GM19238 (cell line): ENCODE data around the gene HOXB9.

ENCODE experiments used
- DNase-seq: peaks from one replicate; pipeline ENCODE4 v3.0.0; 2011; ENCODE audit warnings: low spot score; ENCODE audit not compliant: insufficient read length

HOXB9 gene

GRCh38 chr17:48611681-48612455 lies 14.3 kb downstream of the HOXB9 start:
- no peak for DNase-seq

DNA sequence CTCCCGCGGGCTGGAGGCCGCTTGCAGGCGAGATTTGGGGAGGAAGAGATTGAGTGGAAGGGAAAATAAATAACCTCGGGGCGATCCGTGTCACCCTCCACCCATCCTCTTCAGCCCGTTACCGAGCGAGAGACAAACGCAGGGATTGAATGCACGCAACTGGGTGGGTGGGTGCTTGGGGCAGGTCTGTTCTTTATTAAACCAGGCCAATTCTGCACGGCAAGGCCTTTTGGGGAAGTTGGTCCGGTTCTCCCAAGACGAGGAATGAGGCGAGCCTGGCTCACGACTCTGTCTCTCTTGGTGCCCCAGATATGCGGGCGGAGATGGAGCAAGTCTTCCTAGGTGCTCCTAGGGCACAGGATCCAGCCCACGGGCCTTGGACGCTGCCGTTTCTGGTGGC lies 14.9 kb downstream of the HOXB9 start:
- DNase-seq: peak; percentile 55

DNA sequence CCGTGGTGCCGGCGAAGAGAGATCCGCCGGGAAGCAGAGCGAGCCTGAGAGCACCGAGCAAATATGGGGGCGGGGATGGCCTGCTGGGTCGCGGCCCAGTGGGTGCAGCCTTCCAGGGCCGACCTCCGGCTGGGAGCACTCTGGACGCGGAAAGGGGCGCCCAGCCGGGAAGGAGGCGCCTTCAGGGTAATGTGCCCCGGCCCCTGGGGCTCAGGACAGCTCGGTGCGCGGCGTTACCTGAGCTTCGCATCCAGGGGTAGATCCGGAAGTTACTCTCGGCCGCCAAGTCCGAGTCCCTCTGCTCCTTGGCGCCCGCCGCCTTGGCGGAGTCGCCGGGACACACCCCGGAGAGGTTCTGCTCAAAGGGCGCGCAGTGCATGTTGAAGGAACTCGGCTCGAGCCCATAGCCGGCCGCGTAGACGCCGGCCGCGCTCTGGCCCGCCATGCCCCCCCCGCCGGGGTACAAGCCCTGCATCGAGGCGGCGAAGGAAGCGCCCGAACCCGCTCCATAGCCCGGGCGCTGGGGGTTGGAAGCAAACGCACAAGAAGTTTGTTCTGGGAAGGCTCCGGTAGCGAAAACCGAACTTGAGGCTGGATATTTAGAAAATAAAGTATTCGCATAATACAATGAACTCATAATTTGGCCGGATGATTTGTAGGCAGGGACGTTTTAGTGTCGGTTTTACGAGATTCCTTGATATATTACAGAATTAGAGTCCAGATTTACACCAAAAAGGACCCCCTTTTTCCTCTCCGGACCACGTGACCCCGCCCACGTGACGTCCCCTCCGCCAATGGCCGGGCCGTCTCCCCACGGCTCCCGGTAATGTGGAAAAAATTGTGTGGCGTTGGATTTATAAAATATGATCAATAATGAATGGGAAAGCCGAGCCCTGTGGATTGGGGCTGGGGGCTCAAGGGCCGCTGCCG lies 15.6 kb downstream of the HOXB9 start, which contains the start of gene HOXB7:
HOXB7 (minus strand) TSS at position 736 of the 930 bp plus-strand sequence; CDS start at position 637, 99 bp downstream.
- peak; percentile 83 for DNase-seq

- DNase-seq: no peak
Observed at GRCh38 chr17:48609759-48610281, 16.3 kb downstream of the HOXB9 start.

DNA sequence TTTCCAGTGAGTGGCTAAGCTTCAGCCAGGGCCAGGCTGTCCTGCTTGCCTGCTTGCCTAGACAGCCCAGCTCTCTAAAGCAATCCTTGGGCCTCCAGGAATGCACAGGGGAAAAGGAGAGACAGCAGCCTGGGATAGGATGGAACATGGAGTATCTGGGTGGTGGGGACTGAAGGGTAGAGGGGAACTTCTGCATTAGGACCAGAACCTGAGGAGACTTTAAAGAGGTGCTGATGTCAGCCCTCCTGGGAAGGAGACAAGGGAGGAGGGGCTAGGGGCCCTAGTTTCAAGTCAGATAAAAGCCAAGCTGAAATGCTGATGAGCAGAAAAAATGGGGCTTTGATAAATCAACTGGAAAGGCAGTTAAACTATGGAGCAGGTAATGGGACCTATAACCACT lies 17.1 kb downstream of the HOXB9 start:
- no peak for DNase-seq

DNA sequence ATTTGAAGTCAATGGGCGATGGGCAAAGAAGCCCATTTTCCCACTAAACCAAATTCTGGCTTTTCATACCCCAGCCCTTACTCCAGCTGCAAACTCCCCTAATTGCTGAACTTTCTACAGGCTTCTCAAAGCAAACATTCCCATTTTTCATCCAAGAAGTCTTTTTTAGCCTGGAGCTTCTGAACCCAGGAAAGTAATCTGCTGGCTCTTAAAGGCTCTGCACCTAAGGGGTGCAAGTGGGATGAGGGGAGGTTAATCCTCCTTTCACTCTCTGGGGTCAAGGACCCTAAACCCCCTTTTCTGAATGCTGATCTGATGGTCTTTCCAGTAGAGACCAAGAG lies 17.7 kb downstream of the HOXB9 start:
- no peak for DNase-seq

GRCh38 chr17:48606892-48607614 lies 19.1 kb downstream of the HOXB9 start:
- no peak for DNase-seq

GRCh38 chr17:48605991-48606891 lies 19.9 kb downstream of the HOXB9 start:
- DNase-seq: no peak

DNA sequence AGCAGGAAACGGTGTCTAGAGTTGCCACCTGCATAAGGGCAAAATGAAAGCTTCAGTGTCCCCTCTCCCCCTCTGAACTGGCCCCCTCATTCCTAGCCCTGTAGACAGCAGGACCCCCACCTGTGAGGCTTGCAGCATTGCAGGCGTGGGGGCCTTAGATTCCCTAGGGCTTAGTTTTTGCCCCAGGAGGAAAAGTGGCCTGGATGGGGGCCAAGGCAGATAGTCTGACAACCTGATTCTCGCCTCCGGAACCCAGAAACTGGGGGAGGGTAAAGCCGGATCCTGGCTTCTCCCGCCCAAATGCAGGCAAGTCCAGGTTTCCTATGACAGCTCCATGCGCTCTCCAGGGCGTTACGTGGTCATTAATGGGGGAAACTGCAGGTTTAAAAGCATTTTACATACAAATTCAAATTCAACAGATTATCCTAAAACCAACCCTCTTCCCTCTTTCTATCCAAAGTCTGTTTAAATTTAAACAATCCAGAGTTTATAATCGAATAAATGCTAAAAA lies 20.7 kb downstream of the HOXB9 start:
- no peak for DNase-seq

DNA sequence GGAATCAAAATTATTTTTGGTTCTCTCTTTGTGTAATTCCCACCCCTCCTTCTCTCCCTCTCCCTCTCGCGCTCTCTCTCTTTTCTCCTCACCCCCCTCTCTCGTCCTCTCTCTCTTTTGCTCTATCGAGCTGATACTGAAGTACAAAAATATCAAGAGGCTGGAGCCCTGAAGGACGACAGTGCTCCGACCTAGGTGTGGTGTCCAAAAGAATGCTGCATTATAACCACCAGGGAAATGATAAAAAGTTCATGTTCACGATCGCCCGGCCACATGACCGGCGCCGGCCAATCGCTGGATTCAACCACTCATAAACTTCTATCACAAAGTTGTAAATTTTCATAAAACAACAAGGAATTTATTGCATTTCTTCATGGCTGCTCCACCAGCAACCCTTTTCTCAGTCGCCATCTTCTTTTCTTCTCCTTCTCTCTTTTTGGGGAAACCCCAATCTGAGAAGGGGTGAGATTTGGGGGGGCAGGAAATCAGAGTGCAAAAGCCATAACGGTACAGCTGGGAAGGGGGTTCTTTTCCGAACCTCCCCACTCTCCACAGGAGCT lies 21.3 kb downstream of the HOXB9 start, which contains the start of gene HOXB6:
HOXB6 (minus strand) TSS at position 217 of the 560 bp plus-strand sequence. CDS start 6,836 bp downstream, outside the sequence.
- no peak for DNase-seq

GRCh38 chr17:48603959-48604769 lies 22.0 kb downstream of the HOXB9 start:
- no peak for DNase-seq

DNA sequence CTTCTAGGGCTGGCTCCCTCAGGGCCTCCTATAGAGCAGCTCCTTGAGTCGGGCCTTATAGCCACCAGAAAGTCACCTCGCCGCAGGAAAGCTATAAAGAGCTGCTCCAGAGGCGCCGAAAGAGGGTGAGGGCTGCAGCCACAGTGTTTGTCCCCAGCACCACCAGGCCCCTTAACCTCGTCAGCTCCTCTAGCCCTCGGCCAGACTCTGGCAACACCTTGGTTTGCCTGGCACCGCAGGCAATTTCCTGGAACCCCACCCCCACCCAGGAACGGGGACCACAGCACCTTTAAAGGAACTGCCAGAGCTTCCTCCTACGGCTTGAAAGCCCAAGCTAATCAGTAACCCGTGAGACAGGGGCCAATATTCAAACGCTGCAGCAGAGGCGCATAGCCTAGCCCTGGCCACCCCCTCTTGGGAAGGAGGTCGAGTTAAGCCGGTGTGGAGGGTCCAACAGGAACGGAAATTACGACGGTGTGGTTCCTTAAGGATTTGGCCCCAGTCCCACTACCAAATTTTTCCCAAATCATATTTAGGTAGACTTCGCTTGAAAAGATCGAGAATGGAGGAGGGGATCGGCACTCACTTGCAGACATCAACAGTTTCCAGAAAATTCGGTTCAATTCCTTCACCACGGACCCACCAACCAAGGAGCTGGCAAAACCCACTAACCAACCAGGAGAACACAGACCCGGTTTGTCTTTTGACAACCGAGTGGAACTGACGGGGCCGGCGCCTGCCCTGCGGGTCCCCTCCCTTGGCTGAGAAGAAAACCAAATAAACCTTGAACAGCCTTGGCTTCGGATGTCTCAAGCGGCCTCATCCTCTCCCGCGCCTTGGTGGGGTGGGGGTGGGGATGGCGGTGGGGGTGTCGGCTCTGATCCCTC lies 24.4 kb downstream of the HOXB9 start:
- no peak for DNase-seq

DNA sequence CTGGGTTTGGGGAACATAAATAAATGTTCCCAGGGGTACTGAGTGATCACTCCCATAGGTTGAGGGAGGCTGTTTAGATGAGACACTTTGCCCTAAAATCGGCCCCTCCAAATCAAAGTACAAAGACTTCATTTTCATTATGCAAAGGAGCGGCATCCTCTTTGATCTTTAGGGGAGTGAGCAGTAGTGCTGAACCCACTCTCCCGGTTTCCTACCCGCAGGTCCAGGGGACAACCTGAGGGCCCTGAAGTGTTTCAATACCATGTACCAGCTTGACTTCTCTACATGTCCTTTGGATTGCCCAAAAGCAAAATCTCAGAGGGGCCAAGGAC lies 25.0 kb downstream of the HOXB9 start:
- no peak for DNase-seq

DNA sequence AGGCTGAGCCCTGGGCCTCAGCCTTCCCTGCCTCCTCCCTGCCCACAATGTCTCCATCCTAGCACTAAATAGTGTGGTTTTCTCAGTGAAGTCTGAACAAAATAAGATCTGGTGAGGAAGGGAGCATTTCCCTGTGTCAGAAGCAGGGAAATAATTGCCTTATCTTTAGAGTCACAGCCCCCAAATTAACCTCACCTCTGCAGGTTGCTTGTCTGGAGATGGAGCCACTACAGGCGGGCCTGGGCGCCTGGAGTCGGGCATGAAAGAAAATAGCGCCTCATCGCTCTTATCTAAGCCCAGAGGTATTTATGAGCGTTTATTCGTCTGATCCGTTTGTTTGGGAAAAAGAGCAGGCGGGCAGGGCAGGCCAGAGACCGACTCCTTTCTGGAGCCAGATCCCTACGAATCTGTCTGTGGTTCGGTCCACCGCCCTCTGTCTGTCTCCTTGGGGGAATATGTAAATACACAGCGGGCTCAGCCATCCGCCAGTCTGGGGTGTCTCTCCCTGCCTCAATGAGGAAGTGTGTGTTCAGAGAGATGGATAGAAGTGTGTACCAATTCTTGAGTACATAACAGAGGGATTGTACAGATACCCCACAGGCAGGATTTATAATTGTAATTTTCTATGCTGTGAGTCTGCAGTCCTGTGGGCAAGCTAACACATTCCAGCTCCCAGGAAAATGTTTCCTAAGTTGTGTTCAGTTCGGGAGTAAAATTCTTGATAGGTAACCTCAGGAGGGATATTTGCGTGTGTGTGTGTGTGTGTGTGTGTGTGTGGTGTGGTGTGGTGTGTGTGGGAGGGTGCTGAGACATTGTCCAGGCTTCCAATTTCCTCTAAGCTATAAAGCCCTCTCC lies 25.7 kb downstream of the HOXB9 start:
- DNase-seq: no peak

- no peak for DNase-seq
Observed at GRCh38 chr17:48599354-48599753, 26.8 kb downstream of the HOXB9 start.

GRCh38 chr17:48598736-48599135 lies 27.4 kb downstream of the HOXB9 start:
- DNase-seq: no peak
